ENCODE data around the gene TUBGCP5. TPM values are rescaled to one million over a fixed set of nuclear protein-coding genes. Genes with fewer than 3 reads are reported as not detected.

Gene TUBGCP5
- total RNA-seq, 1 experiment from 2014 or later, result 18.8 TPM

DNA sequence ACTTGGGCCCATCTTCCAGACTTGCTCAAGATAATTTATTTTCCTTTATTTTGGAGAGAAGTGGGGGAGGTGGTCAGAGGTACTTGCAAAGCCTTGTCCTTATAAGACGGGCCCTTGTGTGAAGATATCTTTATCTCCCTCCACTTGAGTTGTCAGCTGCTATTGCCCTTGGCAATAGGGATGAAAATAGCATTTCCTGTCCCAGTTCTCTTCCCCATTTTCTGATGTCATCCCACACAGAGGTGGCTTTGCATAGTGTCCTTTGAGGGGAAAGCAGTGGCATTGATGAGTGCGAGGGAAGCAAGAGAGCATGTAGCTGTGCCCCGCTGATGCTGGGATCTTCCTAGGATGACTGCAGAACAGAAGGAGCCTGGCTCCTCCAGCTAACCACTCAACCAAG is 41.9 kb upstream of the TUBGCP5 start:
- H3K4me3 Mint-ChIP-seq, result no peak overlapping the region
- H3K4me1 Mint-ChIP-seq, result no peaks in the 10 kb centered on the region
- peaks cover 3% of the 10 kb centered on the region; the same call in 1 of the 2 replicates for H3K9me3 Mint-ChIP-seq
- no peak overlapping the region for H3K27ac Mint-ChIP-seq
- H3K36me3 Mint-ChIP-seq, result no peaks in the 10 kb centered on the region
- no peaks in the 10 kb centered on the region for H3K27me3 Mint-ChIP-seq (ENCODE audit: low read depth)
- ATAC-seq, result no peak
- POLR2A ChIA-PET, result no interaction called here
- CTCF ChIA-PET, result no interaction called here
- no peak for TF ChIP-seq NR3C1 (CRISPR knock-in tag; conservative IDR thresholded peaks at IDR 0.05; ENCODE audit: low read depth)
- DNase-seq (ENCODE audit: low spot score), result no peak

DNA sequence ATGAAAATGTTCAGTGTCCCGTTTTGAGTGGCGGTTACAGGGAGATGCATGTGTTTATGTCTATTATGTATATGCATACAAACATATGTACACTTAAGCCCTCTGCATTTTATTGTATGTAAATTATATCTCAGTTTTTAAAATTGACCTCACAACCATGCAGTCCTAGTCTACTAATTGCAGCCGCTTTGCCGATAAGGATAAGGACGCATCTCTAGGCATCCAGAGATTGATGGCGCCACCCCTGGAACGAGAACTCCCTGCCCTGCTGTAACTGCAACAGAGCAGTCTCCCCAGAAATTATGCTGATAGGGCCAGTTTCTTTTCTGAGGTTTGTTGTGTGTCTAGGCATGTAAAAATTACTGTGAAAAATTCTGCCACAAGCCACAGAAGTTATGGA is 40.4 kb upstream of the TUBGCP5 start:
- POLR2A ChIA-PET, result no interaction called here
- H3K27ac Mint-ChIP-seq, result no peak overlapping the region

DNA sequence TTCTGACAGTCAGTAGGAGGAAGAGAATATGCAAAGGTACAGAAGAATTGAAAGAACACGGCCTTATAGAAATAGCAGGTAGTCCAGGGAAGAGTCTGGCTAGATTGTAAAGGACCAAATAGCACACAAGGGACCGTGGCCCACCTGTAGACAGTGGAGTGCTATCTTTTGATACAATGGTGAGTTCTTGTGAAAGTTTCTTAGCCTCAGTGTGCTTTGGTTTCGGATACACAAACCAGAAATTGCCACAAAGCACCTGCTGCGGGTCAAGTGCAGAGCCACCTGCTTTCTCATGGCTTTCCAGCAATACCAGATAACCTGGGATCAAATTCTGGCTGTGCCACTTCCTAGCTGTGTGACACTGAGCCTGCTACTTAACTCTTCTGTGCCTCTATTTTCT is 36.6 kb upstream of the TUBGCP5 start:
- Mint-ChIP-seq H3K27me3 (ENCODE audit: low read depth) (no peaks in the 10 kb centered on the region), H3K9me3 (peaks cover 8% of the 10 kb centered on the region; the same call in 1 of the 2 replicates), H3K4me3 (no peak overlapping the region), H3K36me3 (no peaks in the 10 kb centered on the region), H3K4me1 (no peaks in the 10 kb centered on the region), H3K27ac (no peak overlapping the region)
- no peak for TF ChIP-seq ZNF671 (CRISPR knock-in tag; IDR thresholded peaks at IDR 0.05)
- TF ChIP-seq TEAD1 (CRISPR knock-in tag; IDR thresholded peaks at IDR 0.05), result no peak
- no peak for TF ChIP-seq ZBTB21 (CRISPR knock-in tag; IDR thresholded peaks at IDR 0.05; ENCODE audit: borderline replicate concordance)
- TF ChIP-seq GABPB1 (CRISPR knock-in tag; IDR thresholded peaks at IDR 0.05), result no peak
- ChIA-PET POLR2A (no interaction called here), CTCF (no interaction called here)
- DNase-seq (ENCODE audit: low spot score) (no peak), ATAC-seq (no peak)

More for the DNA sequence above, 40.4 kb upstream of the TUBGCP5 start:
- H3K36me3 Mint-ChIP-seq, result no peaks in the 10 kb centered on the region
- no peak for TF ChIP-seq NFE2L1 (CRISPR knock-in tag; IDR thresholded peaks at IDR 0.05)
- ATAC-seq, result no peak
- no peaks in the 10 kb centered on the region for H3K27me3 Mint-ChIP-seq (ENCODE audit: low read depth)
- CTCF ChIA-PET, result interaction anchor here (0.8 kb wide), 1 partner anchor 44 kb away, joined by 3 read pairs; no protein-coding TSS in a partner anchor
- H3K9me3 Mint-ChIP-seq, result peaks cover 3% of the 10 kb centered on the region; the same call in 1 of the 2 replicates
- DNase-seq (ENCODE audit: low spot score), result no peak
- no peak overlapping the region for H3K4me3 Mint-ChIP-seq
- H3K4me1 Mint-ChIP-seq, result no peaks in the 10 kb centered on the region

DNA sequence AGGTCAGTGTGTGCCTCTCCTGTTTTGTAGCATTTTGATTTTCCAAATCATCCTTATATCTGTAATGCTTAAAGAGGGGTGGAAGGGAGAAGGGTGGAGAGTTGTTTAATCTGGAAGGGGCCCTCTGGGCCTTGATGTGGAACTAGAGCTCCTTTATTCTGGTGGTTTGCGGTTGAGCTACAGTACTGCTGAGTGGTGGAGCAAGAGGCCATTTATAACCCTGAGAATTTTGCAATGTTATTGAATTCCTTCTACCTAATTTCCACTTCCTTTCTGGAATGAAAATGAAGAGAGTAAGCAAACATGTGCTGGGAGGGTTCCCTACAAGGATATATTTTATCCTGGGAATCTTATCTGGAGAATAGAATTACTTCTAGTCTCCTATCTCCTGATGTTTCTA is 35.3 kb upstream of the TUBGCP5 start:
- H3K27ac Mint-ChIP-seq, result no peak overlapping the region
- CTCF ChIA-PET, result no interaction called here
- no peaks in the 10 kb centered on the region for H3K36me3 Mint-ChIP-seq
- peaks cover 8% of the 10 kb centered on the region; the same call in 1 of the 2 replicates for H3K9me3 Mint-ChIP-seq
- no peaks in the 10 kb centered on the region for H3K4me1 Mint-ChIP-seq
- no peak overlapping the region for H3K4me3 Mint-ChIP-seq
- H3K27me3 Mint-ChIP-seq (ENCODE audit: low read depth), result no peaks in the 10 kb centered on the region
- no peak for DNase-seq (ENCODE audit: low spot score)
- POLR2A ChIA-PET, result no interaction called here
- no peak for ATAC-seq
- TF ChIP-seq, protein P1, sequence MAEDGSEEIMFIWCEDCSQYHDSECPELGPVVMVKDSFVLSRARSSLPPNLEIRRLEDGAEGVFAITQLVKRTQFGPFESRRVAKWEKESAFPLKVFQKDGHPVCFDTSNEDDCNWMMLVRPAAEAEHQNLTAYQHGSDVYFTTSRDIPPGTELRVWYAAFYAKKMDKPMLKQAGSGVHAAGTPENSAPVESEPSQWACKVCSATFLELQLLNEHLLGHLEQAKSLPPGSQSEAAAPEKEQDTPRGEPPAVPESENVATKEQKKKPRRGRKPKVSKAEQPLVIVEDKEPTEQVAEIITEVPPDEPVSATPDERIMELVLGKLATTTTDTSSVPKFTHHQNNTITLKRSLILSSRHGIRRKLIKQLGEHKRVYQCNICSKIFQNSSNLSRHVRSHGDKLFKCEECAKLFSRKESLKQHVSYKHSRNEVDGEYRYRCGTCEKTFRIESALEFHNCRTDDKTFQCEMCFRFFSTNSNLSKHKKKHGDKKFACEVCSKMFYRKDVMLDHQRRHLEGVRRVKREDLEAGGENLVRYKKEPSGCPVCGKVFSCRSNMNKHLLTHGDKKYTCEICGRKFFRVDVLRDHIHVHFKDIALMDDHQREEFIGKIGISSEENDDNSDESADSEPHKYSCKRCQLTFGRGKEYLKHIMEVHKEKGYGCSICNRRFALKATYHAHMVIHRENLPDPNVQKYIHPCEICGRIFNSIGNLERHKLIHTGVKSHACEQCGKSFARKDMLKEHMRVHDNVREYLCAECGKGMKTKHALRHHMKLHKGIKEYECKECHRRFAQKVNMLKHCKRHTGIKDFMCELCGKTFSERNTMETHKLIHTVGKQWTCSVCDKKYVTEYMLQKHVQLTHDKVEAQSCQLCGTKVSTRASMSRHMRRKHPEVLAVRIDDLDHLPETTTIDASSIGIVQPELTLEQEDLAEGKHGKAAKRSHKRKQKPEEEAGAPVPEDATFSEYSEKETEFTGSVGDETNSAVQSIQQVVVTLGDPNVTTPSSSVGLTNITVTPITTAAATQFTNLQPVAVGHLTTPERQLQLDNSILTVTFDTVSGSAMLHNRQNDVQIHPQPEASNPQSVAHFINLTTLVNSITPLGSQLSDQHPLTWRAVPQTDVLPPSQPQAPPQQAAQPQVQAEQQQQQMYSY (CRISPR knock-in tag; IDR thresholded peaks at IDR 0.05), result no peak
- TF ChIP-seq, protein P2, sequence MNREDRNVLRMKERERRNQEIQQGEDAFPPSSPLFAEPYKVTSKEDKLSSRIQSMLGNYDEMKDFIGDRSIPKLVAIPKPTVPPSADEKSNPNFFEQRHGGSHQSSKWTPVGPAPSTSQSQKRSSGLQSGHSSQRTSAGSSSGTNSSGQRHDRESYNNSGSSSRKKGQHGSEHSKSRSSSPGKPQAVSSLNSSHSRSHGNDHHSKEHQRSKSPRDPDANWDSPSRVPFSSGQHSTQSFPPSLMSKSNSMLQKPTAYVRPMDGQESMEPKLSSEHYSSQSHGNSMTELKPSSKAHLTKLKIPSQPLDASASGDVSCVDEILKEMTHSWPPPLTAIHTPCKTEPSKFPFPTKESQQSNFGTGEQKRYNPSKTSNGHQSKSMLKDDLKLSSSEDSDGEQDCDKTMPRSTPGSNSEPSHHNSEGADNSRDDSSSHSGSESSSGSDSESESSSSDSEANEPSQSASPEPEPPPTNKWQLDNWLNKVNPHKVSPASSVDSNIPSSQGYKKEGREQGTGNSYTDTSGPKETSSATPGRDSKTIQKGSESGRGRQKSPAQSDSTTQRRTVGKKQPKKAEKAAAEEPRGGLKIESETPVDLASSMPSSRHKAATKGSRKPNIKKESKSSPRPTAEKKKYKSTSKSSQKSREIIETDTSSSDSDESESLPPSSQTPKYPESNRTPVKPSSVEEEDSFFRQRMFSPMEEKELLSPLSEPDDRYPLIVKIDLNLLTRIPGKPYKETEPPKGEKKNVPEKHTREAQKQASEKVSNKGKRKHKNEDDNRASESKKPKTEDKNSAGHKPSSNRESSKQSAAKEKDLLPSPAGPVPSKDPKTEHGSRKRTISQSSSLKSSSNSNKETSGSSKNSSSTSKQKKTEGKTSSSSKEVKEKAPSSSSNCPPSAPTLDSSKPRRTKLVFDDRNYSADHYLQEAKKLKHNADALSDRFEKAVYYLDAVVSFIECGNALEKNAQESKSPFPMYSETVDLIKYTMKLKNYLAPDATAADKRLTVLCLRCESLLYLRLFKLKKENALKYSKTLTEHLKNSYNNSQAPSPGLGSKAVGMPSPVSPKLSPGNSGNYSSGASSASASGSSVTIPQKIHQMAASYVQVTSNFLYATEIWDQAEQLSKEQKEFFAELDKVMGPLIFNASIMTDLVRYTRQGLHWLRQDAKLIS (CRISPR knock-in tag; IDR thresholded peaks at IDR 0.05; ENCODE audit: borderline replicate concordance), result no peak
- no peak for TF ChIP-seq CREB1 (CRISPR knock-in tag; IDR thresholded peaks at IDR 0.05)
- TF ChIP-seq, protein P3, sequence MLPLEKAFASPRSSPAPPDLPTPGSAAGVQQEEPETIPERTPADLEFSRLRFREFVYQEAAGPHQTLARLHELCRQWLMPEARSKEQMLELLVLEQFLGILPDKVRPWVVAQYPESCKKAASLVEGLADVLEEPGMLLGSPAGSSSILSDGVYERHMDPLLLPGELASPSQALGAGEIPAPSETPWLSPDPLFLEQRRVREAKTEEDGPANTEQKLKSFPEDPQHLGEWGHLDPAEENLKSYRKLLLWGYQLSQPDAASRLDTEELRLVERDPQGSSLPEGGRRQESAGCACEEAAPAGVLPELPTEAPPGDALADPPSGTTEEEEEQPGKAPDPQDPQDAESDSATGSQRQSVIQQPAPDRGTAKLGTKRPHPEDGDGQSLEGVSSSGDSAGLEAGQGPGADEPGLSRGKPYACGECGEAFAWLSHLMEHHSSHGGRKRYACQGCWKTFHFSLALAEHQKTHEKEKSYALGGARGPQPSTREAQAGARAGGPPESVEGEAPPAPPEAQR (CRISPR knock-in tag; IDR thresholded peaks at IDR 0.05), result no peak
- TF ChIP-seq ZNF263 (CRISPR knock-in tag; IDR thresholded peaks at IDR 0.05; ENCODE audit: low read depth), result no peak
- TF ChIP-seq, protein P4, sequence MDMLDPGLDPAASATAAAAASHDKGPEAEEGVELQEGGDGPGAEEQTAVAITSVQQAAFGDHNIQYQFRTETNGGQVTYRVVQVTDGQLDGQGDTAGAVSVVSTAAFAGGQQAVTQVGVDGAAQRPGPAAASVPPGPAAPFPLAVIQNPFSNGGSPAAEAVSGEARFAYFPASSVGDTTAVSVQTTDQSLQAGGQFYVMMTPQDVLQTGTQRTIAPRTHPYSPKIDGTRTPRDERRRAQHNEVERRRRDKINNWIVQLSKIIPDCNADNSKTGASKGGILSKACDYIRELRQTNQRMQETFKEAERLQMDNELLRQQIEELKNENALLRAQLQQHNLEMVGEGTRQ (CRISPR knock-in tag; IDR thresholded peaks at IDR 0.05), result no peak
- TF ChIP-seq, protein P5, sequence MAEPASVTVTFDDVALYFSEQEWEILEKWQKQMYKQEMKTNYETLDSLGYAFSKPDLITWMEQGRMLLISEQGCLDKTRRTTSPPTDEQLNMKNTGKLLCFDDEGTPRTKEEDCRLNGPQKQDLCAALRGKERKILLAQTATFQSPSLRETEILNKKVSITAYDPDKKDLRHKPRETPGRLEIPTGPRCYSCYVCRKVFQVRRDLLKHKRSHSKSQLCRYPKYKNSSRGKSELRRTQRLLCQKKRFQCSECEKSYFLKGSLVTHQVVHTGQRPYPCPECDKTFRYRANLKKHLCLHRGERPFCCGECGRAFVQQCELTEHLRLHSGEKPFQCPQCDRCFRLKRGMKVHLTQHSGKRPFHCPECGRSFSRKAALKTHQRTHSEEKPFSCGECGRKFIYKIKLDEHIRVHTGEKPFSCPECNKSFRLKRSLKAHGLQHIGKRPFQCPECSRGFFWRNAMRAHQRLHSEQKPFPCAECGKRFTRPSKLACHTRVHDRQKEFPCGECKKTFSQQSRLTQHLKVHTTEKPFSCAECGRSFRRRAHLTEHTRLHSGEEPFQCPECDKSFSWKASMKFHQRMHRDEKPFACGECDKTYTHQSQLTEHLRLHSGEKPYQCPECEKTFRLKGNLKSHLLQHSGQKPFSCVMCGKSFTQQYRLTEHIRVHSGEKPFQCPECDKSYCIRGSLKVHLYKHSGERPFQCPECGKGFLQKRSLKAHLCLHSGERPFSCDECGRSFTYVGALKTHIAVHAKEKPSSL (CRISPR knock-in tag; conservative IDR thresholded peaks at IDR 0.05), result no peak
- no peak for TF ChIP-seq TCF7 (CRISPR knock-in tag; IDR thresholded peaks at IDR 0.05; ENCODE audit: low read depth)

All from WTC11 (cell line).